GM23338 (cell line): ENCODE results near the gene NUP107. TPM values are rescaled to one million over a fixed set of nuclear protein-coding genes. Genes with fewer than 3 reads are reported as not detected.

ENCODE experiments used
- ATAC-seq: fragments of 200-7000 bp; cut with Tn5 transposase; 3 replicates; pipeline ENCODE4 v1.9.1; 2020
- DNase-seq: peaks from one replicate; pipeline ENCODE4 v3.0.0-alpha.2; 2015; ENCODE audit warnings: low spot score
- H2AFZ ChIP-seq: fragments of 200-600 bp; sonication (generic); 2 replicates; pipeline ENCODE4 v1.8.0; 2016; ENCODE audit warnings: antibody characterized with exemption, mild to moderate bottlenecking, moderate library complexity
- H3F3A ChIP-seq: fragments of 200-600 bp; sonication (generic); replicated peaks from 2 replicates; pipeline ENCODE4 v1.8.0; 2017; ENCODE audit warnings: antibody characterized with exemption, mixed run types, low read depth
- H3K27ac ChIP-seq: fragments of 200-600 bp; sonication (generic); 2 replicates; pipeline ENCODE4 v1.6.1; 2016; ENCODE audit warnings: low read depth
- H3K27me3 ChIP-seq: fragments of 200-600 bp; sonication (generic); 2 replicates; pipeline ENCODE4 v1.8.0; 2016; ENCODE audit warnings: mild to moderate bottlenecking, mixed run types, moderate library complexity; ENCODE audit not compliant: insufficient read depth
- H3K36me3 ChIP-seq: fragments of 200-600 bp; sonication (generic); 2 replicates; pipeline ENCODE4 v1.8.0; 2016; ENCODE audit warnings: mild to moderate bottlenecking; ENCODE audit not compliant: insufficient read depth
- H3K4me1 ChIP-seq: fragments of 200-600 bp; sonication (generic); 2 replicates; pipeline ENCODE4 v1.8.0; 2016; ENCODE audit warnings: mild to moderate bottlenecking, moderate library complexity; ENCODE audit not compliant: insufficient read depth
- H3K4me2 ChIP-seq: fragments of 200-600 bp; sonication (generic); 2 replicates; pipeline ENCODE4 v1.7.1; 2017; ENCODE audit warnings: mixed run types
- H3K4me3 ChIP-seq: fragments of 200-600 bp; sonication (generic); 2 replicates; pipeline ENCODE4 v1.6.1; 2016; ENCODE audit warnings: mixed run types
- H3K79me2 ChIP-seq: fragments of 200-600 bp; sonication (generic); replicated peaks from 2 replicates; pipeline ENCODE4 v1.8.0; 2017; ENCODE audit warnings: mild to moderate bottlenecking; ENCODE audit not compliant: insufficient read depth
- H3K9me2 ChIP-seq: fragments of 200-600 bp; sonication (generic); 2 replicates; pipeline ENCODE4 v1.8.0; 2017; ENCODE audit not compliant: insufficient read depth
- H4K20me1 ChIP-seq: fragments of 200-600 bp; sonication (generic); replicated peaks from 2 replicates; pipeline ENCODE4 v1.8.0; 2017; ENCODE audit warnings: mild to moderate bottlenecking; ENCODE audit not compliant: insufficient read depth
- H3K27ac Mint-ChIP-seq: 2 replicates; pipeline ENCODE4 v1.8.0; 2020; ENCODE audit warnings: inconsistent platforms, mild to moderate bottlenecking, moderate library complexity, mixed read lengths
- H3K27me3 Mint-ChIP-seq: 3 replicates; pipeline ENCODE4 v1.8.0; 2022; ENCODE audit warnings: low read depth, mild to moderate bottlenecking, moderate library complexity, mixed read lengths, inconsistent platforms; ENCODE audit not compliant: insufficient read depth, poor library complexity
- H3K36me3 Mint-ChIP-seq: 3 replicates; pipeline ENCODE4 v1.8.0; 2021; ENCODE audit warnings: low read depth, mild to moderate bottlenecking, inconsistent platforms, moderate library complexity, mixed read lengths
- H3K4me1 Mint-ChIP-seq: 3 replicates; pipeline ENCODE4 v1.8.0; 2020; ENCODE audit warnings: mild to moderate bottlenecking, inconsistent platforms, mixed read lengths
- H3K4me3 Mint-ChIP-seq: 3 replicates; pipeline ENCODE4 v1.8.0; 2021; ENCODE audit warnings: moderate library complexity, mild to moderate bottlenecking, inconsistent platforms, mixed read lengths
- H3K9me3 Mint-ChIP-seq: 3 replicates; pipeline ENCODE4 v1.8.0; 2020; ENCODE audit warnings: moderate library complexity, mild to moderate bottlenecking, inconsistent platforms, mixed read lengths
- CREB1 ChIP-seq: fragments of 250-450 bp; sonication (Bioruptor Pico); IDR thresholded peaks from 2 replicates; pipeline ENCODE4 v1.5.0; 2020; ENCODE audit warnings: low read depth, mild to moderate bottlenecking, moderate library complexity
- ETS1 ChIP-seq: IDR thresholded peaks from 2 replicates; pipeline ENCODE4 v1.6.1; 2016; ENCODE audit warnings: antibody characterized with exemption
- EZH2 ChIP-seq: fragments of 200-600 bp; sonication (generic); IDR thresholded peaks from one replicate; pipeline ENCODE4 v1.8.0; 2017; ENCODE audit warnings: antibody characterized with exemption, mild to moderate bottlenecking, low read depth; ENCODE audit not compliant: unreplicated experiment
- EZH2phosphoT487 ChIP-seq: fragments of 200-600 bp; sonication (generic); IDR thresholded peaks from one replicate; pipeline ENCODE4 v1.8.1; 2018; ENCODE audit warnings: antibody characterized with exemption; ENCODE audit not compliant: unreplicated experiment
- JUNB ChIP-seq: IDR thresholded peaks from one replicate; pipeline ENCODE4 v1.6.1; 2016; ENCODE audit warnings: antibody characterized with exemption; ENCODE audit not compliant: unreplicated experiment
- NANOG ChIP-seq: IDR thresholded peaks from 2 replicates; pipeline ENCODE4 v1.6.1; 2016; ENCODE audit warnings: antibody characterized with exemption, borderline replicate concordance
- POLR2AphosphoS5 ChIP-seq: IDR thresholded peaks from 2 replicates; pipeline ENCODE4 v1.6.1; 2016; ENCODE audit warnings: antibody characterized with exemption, low read depth
- STAT1 ChIP-seq: IDR thresholded peaks from one replicate; pipeline ENCODE4 v1.6.1; 2016; ENCODE audit warnings: antibody characterized with exemption; ENCODE audit not compliant: unreplicated experiment
- ZNF331 ChIP-seq: fragments of 250-450 bp; sonication (Bioruptor Pico); IDR thresholded peaks from 2 replicates; pipeline ENCODE4 v1.5.0; 2020; ENCODE audit warnings: low read depth, mild to moderate bottlenecking, moderate library complexity
- polyA plus RNA-seq: library from polyadenylated mRNA; unstranded; fragments of >200 nt; fragmentation: Nextera tagmentation; extraction: Ambion mirVana; gene quantifications from 2 replicates; pipeline ENCODE4 v1.2.1, GENCODE V29; 2016
- total RNA-seq: library from RNA; depleted of rRNA; stranded (reverse); fragments of >200 nt; shearing (Covaris generic); gene quantifications from 2 replicates; pipeline ENCODE4 v1.2.3, GENCODE V29; 2014
- TF ChIP-seq, protein P1 (sequence below), 2 experiments: fragments of 200-600 bp in 1 of 2; sonication (generic) in 1 of 2; conservative IDR thresholded peaks; 2 replicates each; pipeline versions ENCODE4 v1.5.1 to v1.6.1; 2016 to 2017; ENCODE audit warnings: antibody characterized with exemption in 2 of 2, low read depth in 2 of 2, mild to moderate bottlenecking in 2 of 2, moderate library complexity in 1 of 2
- TF ChIP-seq, protein P2 (sequence below): fragments of 250-450 bp; sonication (Bioruptor Pico); IDR thresholded peaks from 2 replicates; pipeline ENCODE4 v1.5.0; 2020; ENCODE audit warnings: mild to moderate bottlenecking, moderate library complexity

NUP107 gene
- total and polyA plus RNA-seq, 2 experiments from 2014 or later: 123 to 152 TPM

- no peak for TF ChIP-seq NANOG
These were observed 46.9 kb downstream of the NUP107 start (continued) for GRCh38 chr12:68733661-68734071.

- no peak overlapping the region for H3K27ac Mint-ChIP-seq
- DNase-seq (no peak), ATAC-seq (no peak)
- no peaks in the 10 kb centered on the region for H3K27me3 ChIP-seq
- no peaks in the 10 kb centered on the region for H3K79me2 ChIP-seq
- no peaks in the 10 kb centered on the region for H3K9me2 ChIP-seq
- no peaks in the 10 kb centered on the region for H3K27me3 Mint-ChIP-seq
- H3K36me3 Mint-ChIP-seq: peaks cover 48% of the 10 kb centered on the region
- no peak overlapping the region for H3K27ac ChIP-seq
- H3K9me3 Mint-ChIP-seq: no peaks in the 10 kb centered on the region
- no peak overlapping the region for H3K4me2 ChIP-seq
- no peaks in the 10 kb centered on the region for H3K4me1 ChIP-seq
- TF ChIP-seq EZH2 (no peak), STAT1 (no peak), JUNB (no peak), POLR2AphosphoS5 (no peak)
- H3K4me1 Mint-ChIP-seq: no peaks in the 10 kb centered on the region
- no peak overlapping the region for H3K4me3 Mint-ChIP-seq
- H4K20me1 ChIP-seq: no peaks in the 10 kb centered on the region
- peaks cover 34% of the 10 kb centered on the region for H3K36me3 ChIP-seq
- H3F3A ChIP-seq: 0 out of 2 replicates have a peak, but pooled peaks cover 3% of the 10 kb centered on the region
- no peak overlapping the region for H3K4me3 ChIP-seq
- no peak overlapping the region for H2AFZ ChIP-seq
These were observed 53.1 kb downstream of the NUP107 start for GRCh38 chr12:68739891-68740290.

DNA sequence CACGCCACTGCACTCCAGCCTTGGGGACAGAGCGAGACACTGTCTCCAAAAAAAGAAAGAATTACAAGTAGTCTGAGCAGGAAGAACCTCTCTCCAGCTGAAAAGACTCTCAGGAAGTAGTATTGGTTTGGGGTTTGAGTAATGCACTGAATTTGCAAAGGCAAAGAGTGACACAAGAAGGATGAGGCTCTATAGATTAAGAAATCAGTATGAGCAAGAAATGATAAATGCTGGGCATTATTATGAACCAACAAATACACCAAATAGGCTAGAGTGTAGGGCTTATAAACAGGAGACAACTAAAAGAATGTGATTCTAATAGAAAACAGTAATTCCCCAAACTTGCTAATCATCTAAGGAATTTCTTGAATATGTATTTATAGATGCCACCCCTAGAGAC is 56.6 kb downstream of the NUP107 start:
- DNase-seq (no peak), ATAC-seq (no peak)
- no peaks in the 10 kb centered on the region for H4K20me1 ChIP-seq
- H3K9me2 ChIP-seq: no peaks in the 10 kb centered on the region
- Mint-ChIP-seq H3K9me3 (no peaks in the 10 kb centered on the region), H3K4me1 (peaks cover 6% of the 10 kb centered on the region; the same call in 1 of the 3 replicates), H3K27ac (no peak overlapping the region), H3K36me3 (peaks cover 27% of the 10 kb centered on the region), H3K27me3 (peaks cover 2% of the 10 kb centered on the region), H3K4me3 (no peak overlapping the region)
- H2AFZ ChIP-seq: no peak overlapping the region
- no peak overlapping the region for H3K4me3 ChIP-seq
- H3K4me2 ChIP-seq: no peak overlapping the region
- H3K27ac ChIP-seq: no peak overlapping the region
- peaks cover 15% of the 10 kb centered on the region for H3K79me2 ChIP-seq
- peaks cover 20% of the 10 kb centered on the region for H3K36me3 ChIP-seq
- H3K4me1 ChIP-seq: peaks cover 8% of the 10 kb centered on the region; the same call in 1 of the 2 replicates
- no peaks in the 10 kb centered on the region for H3K27me3 ChIP-seq
- H3F3A ChIP-seq: 0 out of 2 replicates have a peak, but pooled peaks cover 3% of the 10 kb centered on the region
- TF ChIP-seq POLR2AphosphoS5 (no peak), ETS1 (no peak), STAT1 (no peak), NANOG (no peak), EZH2phosphoT487 (no peak), ZNF331 (CRISPR knock-in tag) (no peak), EZH2 (no peak), CREB1 (CRISPR knock-in tag) (no peak)
- TF ChIP-seq, protein P1, sequence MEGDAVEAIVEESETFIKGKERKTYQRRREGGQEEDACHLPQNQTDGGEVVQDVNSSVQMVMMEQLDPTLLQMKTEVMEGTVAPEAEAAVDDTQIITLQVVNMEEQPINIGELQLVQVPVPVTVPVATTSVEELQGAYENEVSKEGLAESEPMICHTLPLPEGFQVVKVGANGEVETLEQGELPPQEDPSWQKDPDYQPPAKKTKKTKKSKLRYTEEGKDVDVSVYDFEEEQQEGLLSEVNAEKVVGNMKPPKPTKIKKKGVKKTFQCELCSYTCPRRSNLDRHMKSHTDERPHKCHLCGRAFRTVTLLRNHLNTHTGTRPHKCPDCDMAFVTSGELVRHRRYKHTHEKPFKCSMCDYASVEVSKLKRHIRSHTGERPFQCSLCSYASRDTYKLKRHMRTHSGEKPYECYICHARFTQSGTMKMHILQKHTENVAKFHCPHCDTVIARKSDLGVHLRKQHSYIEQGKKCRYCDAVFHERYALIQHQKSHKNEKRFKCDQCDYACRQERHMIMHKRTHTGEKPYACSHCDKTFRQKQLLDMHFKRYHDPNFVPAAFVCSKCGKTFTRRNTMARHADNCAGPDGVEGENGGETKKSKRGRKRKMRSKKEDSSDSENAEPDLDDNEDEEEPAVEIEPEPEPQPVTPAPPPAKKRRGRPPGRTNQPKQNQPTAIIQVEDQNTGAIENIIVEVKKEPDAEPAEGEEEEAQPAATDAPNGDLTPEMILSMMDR (conservative IDR thresholded peaks at IDR 0.05; ENCODE audit: low read depth in 2 of 2): no peak
- TF ChIP-seq, protein P2, sequence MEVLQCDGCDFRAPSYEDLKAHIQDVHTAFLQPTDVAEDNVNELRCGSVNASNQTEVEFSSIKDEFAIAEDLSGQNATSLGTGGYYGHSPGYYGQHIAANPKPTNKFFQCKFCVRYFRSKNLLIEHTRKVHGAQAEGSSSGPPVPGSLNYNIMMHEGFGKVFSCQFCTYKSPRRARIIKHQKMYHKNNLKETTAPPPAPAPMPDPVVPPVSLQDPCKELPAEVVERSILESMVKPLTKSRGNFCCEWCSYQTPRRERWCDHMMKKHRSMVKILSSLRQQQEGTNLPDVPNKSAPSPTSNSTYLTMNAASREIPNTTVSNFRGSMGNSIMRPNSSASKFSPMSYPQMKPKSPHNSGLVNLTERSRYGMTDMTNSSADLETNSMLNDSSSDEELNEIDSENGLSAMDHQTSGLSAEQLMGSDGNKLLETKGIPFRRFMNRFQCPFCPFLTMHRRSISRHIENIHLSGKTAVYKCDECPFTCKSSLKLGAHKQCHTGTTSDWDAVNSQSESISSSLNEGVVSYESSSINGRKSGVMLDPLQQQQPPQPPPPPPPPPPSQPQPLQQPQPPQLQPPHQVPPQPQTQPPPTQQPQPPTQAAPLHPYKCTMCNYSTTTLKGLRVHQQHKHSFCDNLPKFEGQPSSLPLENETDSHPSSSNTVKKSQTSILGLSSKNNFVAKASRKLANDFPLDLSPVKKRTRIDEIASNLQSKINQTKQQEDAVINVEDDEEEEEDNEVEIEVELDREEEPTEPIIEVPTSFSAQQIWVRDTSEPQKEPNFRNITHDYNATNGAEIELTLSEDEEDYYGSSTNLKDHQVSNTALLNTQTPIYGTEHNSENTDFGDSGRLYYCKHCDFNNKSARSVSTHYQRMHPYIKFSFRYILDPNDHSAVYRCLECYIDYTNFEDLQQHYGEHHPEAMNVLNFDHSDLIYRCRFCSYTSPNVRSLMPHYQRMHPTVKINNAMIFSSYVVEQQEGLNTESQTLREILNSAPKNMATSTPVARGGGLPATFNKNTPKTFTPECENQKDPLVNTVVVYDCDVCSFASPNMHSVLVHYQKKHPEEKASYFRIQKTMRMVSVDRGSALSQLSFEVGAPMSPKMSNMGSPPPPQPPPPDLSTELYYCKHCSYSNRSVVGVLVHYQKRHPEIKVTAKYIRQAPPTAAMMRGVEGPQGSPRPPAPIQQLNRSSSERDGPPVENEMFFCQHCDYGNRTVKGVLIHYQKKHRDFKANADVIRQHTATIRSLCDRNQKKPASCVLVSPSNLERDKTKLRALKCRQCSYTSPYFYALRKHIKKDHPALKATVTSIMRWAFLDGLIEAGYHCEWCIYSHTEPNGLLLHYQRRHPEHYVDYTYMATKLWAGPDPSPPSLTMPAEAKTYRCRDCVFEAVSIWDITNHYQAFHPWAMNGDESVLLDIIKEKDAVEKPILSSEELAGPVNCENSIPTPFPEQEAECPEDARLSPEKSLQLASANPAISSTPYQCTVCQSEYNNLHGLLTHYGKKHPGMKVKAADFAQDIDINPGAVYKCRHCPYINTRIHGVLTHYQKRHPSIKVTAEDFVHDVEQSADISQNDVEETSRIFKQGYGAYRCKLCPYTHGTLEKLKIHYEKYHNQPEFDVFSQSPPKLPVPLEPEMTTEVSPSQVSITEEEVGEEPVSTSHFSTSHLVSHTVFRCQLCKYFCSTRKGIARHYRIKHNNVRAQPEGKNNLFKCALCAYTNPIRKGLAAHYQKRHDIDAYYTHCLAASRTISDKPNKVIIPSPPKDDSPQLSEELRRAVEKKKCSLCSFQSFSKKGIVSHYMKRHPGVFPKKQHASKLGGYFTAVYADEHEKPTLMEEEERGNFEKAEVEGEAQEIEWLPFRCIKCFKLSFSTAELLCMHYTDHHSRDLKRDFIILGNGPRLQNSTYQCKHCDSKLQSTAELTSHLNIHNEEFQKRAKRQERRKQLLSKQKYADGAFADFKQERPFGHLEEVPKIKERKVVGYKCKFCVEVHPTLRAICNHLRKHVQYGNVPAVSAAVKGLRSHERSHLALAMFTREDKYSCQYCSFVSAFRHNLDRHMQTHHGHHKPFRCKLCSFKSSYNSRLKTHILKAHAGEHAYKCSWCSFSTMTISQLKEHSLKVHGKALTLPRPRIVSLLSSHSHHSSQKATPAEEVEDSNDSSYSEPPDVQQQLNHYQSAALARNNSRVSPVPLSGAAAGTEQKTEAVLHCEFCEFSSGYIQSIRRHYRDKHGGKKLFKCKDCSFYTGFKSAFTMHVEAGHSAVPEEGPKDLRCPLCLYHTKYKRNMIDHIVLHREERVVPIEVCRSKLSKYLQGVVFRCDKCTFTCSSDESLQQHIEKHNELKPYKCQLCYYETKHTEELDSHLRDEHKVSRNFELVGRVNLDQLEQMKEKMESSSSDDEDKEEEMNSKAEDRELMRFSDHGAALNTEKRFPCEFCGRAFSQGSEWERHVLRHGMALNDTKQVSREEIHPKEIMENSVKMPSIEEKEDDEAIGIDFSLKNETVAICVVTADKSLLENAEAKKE (CRISPR knock-in tag): no peak
